GDM1 (cell line): ENCODE data around the gene RBM48.
"Not testable (repeated sequence)": the region's sequence is repeated elsewhere in the genome, so short reads cannot be mapped to it uniquely, and the experiment has no call there.

ENCODE experiments used
- DNase-seq: peaks from one replicate; lab custom pipeline; 2025; lab: John Stamatoyannopoulos, UW

RBM48 gene

DNA sequence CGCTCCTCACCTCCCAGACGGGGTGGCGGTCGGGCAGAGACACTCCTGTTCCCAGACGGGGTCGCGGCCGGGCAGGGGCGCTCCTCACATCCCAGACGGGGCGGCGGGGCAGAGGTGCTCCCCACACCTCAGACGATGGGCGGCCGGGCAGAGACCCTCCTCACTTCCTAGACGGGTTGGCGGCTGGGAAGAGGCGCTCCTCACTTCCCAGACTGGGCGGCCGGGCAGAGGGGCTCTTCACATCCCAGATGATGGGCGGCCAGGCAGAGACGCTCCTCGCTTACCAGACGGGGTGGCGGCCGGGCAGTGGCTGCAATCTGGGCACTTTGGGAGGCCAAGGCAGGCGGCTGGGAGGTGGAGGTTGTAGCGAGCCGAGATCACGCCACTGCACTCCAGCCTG is 16.5 kb downstream of the RBM48 start:
- DNase-seq = not testable (repeated sequence)

DNA sequence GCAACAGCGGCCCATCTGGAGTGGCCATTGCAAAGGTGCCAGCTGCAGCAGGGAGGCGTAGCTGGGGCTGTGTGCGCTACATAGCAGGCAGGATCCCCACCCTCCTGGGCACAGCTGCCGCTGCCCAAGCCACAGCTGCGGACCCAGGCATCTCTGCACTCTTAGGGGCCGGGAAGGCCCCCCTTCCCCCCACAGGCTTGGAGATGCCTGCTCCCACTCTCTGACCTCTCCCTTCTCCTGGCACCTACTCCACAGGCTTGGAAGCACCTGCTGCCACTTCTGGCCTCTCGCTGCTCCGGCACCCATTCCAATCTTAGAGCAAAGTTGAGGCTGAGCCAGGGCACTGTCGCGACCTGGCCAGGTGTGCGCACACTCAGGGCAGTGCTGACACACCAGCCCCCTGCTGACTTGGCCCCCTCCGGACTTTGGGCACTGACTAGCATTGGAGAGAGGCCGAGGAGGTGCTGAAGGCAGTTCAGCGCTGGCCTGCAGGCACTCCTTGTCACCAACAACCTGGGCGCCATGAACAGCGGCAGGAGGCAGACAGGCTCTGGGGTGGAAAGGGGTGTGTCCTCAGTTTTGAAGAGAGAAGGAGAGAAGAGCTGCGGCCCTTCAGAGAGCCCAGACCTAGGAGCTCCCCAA is 18.4 kb downstream of the RBM48 start:
- no peak for DNase-seq

DNA sequence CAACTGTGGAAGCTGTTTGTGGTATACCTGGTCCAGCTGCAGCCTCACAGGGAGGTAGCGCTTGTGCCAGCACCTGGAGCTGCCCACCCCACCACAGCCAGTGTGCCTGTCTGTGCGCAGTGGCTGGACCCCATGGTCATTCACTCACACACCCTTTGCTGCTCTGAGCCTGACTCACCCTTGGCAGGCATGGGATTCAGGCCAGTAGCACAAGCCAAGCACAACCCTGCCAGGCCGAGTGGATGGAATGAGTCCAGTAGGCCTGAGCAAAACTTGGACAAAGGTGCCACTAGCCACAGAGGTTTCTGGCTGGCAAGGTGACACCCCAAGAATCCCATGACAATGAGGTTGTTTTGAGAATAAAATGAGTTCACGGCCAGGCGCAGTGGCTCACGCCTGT is 19.0 kb downstream of the RBM48 start:
- DNase-seq = no peak

DNA sequence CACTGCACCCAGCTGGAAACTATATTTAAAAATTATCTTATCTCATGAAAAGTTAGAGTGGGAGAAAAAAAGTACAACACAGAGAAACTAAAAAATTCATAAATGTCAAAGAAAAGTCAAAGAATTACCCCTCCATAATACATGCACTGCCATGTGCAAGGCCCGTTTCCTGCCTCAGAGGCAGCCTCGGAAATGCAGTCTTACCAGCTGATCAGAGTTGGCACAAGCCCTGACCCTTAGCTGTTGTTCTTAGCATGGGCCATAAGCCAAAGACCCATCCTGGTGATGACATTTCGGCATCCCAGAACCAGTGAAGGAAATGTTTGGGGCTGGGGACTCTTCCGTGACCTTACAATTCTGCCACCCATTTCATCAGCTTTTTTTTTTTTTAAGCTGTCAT is 21.6 kb downstream of the RBM48 start:
- no peak for DNase-seq

DNA sequence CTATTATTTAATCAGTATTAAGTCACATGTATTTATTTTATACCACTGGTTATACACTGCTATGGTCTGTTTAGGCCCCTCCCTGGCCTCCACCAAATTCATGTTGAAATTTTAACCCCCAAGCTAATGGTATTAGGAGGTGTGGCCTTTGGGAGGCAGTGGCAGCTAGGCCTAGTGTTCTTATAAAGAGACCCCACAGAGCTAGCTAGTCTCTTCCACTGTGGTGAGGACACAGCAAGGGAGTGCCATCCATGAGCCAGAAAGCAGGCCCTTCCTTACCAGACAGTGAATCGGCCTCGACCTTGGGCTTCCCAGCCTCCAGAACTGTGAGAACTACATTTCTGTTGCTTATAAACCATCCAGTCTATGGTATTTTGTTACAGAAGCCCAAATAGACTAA is 28.7 kb downstream of the RBM48 start:
- DNase-seq = no peak

DNA sequence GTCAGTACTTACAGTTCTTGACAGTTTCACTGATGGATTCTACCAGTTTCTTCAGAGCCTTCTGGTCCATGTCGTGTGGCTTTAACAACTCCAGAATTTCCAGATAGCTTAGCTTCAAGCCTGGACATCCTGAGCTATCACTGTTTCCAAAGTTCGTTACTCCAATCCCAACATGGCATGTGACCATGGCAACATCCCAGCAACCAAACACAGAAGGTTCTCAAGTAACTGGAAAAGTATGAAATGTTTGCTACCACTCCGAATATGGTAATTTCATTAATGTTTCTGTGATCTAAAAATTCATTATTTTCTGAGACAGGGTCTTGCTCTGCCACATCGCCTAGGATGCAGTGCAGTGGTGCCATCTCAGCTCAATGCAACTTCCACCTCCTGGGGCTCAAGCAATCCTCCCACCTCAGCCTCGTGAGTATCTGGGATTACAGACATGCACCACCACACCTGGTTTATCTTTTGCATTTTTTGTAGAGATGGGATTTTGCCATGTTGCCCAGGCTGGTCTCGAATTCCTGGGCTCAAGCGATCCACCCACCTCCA is 29.3 kb downstream of the RBM48 start:
- DNase-seq = no peak

DNA sequence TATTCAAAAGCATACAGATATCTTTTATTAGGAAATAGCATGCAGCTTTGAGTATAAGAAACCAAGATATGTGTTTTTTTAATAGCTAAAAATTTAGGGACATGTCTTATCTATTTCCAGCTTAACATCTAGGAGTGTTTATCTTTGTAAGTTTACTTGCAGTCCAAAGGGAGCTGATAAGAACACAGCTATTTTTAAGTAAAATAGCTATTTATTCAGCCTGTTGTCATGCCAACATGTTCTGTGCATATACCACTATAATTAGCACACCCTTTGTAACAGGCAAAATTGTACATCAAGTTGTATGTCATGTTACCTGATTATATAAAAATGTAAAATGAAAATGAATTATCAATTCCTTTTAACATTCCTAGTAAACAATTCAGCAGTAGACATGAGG is 32.0 kb downstream of the RBM48 start:
- DNase-seq = no peak

DNA sequence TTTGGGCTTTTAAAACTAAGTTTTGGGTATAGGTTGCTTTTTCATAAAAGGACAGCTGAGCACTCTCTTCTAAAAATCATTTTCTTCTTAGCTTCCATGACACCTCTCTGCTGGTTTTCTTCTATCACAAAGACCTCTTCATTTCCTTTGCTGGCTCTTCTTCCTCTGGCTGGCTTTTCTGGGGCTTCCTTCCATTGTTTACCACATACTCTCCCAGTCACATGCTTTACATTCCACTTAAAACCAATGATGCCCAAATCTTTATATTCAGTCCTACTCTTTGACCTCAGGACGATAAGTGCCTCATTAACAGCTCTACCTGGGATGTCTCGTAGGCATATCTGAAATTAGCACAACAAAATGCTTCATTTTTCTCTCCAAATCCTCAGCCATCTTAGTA is 34.8 kb downstream of the RBM48 start:
- no peak for DNase-seq

DNA sequence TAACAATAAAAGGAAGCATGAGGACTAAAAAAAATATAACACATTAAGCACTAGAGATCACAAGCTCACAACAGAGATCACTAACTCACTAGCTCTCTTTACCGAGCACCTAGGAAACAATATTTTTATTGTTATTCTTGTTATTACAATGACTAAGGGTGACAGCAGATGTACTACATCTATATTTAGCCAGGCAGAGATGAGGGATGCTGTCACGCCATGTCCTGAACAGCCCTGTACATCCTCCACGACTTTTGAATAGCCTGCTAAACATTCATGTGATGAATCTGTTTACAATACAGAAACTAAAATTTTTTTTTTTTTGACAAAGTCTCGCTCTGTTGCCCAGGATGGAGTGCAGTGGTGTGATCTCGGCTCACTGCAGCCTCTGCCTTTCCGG is 38.9 kb downstream of the RBM48 start:
- no peak for DNase-seq

DNA sequence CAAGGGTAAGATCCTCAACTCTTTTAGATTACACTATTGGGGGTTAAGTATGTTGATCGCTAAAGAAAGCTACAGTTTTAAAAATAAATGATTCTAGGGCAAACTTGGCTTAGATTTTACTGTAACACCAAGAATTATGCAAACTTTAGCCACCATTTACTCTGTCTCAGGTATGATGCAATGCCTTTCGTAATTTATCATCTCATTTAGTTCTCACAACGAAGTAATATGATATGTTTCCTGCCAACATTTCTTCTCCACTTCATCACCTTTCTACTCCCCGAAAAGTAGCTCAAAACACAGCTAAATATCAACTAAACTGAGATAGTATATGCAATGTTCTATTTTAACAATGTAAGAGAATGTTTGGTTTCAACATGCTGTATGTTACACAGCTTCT is 40.5 kb downstream of the RBM48 start:
- no peak for DNase-seq

DNA sequence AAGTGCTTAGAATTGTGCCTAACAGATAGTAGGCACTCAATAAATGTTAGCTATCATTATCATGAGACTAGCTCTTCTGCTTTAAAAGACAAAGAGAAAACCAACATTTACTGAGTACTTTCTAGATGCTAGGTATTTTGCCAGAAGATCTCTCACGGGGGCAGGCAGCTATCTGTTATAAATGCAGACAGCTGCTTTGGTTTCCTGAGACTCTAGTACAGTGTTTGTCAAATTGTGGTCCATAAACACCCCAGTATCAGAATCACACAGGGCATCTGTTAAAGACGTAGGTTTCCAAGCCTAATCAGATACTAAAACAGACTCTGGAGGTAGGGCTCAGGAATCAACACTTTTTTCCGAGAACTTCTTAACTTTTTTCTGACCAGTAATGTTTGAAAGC is 47.7 kb downstream of the RBM48 start:
- no peak for DNase-seq

DNA sequence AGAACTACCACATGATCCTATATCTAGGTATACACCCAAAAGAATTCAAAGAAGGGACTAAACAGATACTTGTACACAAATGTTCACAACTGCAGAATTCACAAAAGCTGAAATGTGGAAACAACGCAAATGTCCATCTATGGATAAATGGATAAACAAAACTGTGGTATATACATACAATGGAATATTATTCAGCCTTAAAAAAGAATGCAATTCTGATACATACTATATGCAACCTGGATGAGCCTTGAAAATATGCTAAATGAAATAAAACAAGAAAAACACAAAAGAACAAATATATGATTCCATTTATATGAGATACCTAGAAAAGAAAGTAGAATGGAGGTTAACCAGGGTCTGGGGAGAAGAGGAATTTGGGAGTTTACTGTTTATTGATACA is 54.4 kb downstream of the RBM48 start:
- no peak for DNase-seq

DNA sequence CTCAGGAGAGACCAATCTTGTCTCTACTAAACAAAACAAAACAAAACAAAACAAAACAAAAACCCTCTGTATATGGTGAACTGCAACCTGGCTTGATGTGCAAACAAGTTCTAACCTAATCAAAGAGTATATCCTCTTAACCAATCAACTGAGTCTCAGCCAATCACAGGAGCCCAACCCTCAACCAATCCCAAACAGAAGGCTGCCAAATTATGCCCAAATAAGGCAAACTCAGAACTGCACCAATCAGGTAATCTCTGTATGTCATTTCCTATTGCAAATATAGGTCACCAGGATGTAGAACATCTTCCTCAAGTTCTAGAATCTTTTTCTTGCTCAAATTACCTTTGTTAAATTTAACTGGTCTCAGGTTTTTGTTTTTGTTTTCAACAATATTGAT is 56.4 kb downstream of the RBM48 start:
- DNase-seq = no peak

DNA sequence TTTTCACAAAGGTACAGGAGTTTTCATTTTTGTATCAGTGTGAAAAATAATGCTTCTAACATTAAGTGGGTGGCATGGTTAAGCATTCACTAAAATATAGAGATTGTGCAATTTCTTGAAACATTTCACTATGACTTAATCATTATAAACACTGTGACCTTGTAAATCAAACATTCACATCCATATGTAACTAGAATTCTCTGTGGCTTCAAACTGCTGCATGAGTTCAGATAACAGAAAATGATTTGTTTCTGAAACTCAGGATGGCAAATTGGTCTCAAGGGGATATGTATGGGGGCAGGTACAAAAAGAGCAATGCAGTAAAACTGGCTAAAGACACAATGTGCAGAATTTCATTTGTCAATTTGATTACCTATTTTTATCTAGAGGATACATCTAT is 57.8 kb downstream of the RBM48 start:
- DNase-seq = no peak

DNA sequence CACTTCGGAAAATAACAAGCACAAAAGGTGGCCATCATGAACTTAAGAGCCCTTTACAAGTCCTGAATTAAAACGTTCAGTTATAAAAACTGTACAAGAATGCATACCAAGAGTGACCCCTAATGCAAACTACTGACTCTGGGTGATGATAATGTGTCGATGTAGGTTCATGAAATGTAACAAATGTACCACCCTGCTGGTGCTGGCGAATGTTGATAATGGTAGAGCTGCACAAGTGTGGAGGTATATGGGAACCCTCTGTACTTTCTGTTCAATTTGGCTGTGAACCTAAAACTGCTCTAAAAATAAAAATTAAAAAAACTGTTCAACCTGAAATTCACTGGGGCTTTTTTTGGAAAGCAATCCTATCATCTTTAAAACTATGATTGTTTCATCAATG is 58.2 kb downstream of the RBM48 start:
- DNase-seq = no peak
